C4-2B (cell line): ENCODE data around the gene RNF150.

Experiments
- CTCF ChIP-seq: fragments of 450-650 bp; conservative IDR thresholded peaks from 2 replicates; pipeline ENCODE4 v1.5.1; 2017; ENCODE audit warnings: mild to moderate bottlenecking
- ZFX ChIP-seq: fragments of 450-650 bp; IDR thresholded peaks from 2 replicates; pipeline ENCODE4 v1.6.1; 2017

DNA sequence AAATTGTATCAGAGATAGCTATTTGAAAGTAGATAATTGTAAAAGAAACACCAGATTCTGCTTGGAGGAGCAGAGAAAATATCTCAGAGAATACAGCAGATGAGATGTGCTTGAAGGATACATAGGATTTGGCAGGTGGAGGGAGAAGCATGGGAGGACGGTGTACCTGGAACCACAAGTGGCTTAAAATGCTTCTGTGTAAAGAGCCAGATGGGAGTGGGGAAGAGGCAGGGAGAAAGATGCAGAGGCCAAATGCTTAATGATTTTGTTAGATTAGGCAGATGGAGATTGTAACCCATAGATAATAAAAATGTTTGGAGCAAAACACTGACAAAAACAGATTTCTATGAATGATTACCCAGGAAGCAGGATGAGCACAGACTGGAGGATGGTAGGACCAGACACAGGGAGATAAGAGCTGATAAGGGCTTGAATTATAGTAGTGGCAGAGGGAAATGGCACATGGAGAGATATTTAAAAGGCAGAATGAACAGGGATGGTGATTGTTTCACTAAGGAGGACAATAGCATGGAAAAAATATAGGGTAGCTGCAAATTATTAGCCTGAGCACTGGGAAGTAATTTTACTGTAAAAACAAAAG, 231.4 kb downstream of the RNF150 start:
- TF ChIP-seq CTCF = no peak
- TF ChIP-seq ZFX = no peak
